Type B pancreatic cell (in vitro differentiated cells): ENCODE results near the gene ZC3H14. TPM values are rescaled to one million over a fixed set of nuclear protein-coding genes. Genes with fewer than 3 reads are reported as not detected.
"Not testable (repeated sequence)": the region's sequence is repeated elsewhere in the genome, so short reads cannot be mapped to it uniquely, and the experiment has no call there.

ENCODE experiments used
- DNase-seq: peaks from one replicate; pipeline ENCODE4 v3.0.0; 2021; ENCODE audit warnings: mixed read lengths; ENCODE audit not compliant: unreplicated experiment; ENCODE audit errors: extremely low spot score
- H3K27ac Mint-ChIP-seq: 2 replicates; pipeline ENCODE4 v1.8.0; 2021; ENCODE audit warnings: mild to moderate bottlenecking, mixed read lengths
- H3K27me3 Mint-ChIP-seq: 2 replicates; pipeline ENCODE4 v1.8.0; 2021; ENCODE audit warnings: mixed read lengths
- H3K36me3 Mint-ChIP-seq: 2 replicates; pipeline ENCODE4 v1.8.0; 2021; ENCODE audit warnings: mixed read lengths
- H3K4me1 Mint-ChIP-seq: one replicate; pipeline ENCODE4 v1.8.0; 2021; ENCODE audit warnings: mixed read lengths; ENCODE audit not compliant: unreplicated experiment
- H3K4me3 Mint-ChIP-seq: 2 replicates; pipeline ENCODE4 v1.8.0; 2021; ENCODE audit warnings: mild to moderate bottlenecking, mixed read lengths
- H3K9me3 Mint-ChIP-seq: 2 replicates; pipeline ENCODE4 v1.8.0; 2021; ENCODE audit warnings: mixed read lengths
- CTCF ChIP-seq: fragments of 200-600 bp; sonication (generic); conservative IDR thresholded peaks from 2 replicates; pipeline ENCODE4 v1.5.0; 2021; ENCODE audit warnings: antibody characterized with exemption, mild to moderate bottlenecking
- total RNA-seq: library from RNA; stranded (reverse); gene quantifications from 2 replicates; pipeline ENCODE4 v1.2.1, GENCODE V29; 2021; ENCODE audit warnings: low replicate concordance

Gene ZC3H14
- total RNA-seq, 1 donor from 2014 or later, result 90.0 TPM

GRCh38 chr14:88519907-88520306 is 42.9 kb upstream of the ZC3H14 start:
- no peak overlapping the region for H3K27ac Mint-ChIP-seq
- no peak overlapping the region for H3K4me3 Mint-ChIP-seq
- no peak for DNase-seq
- H3K36me3 Mint-ChIP-seq, result peaks cover 13% of the 10 kb centered on the region
- H3K9me3 Mint-ChIP-seq, result no peaks in the 10 kb centered on the region
- H3K27me3 Mint-ChIP-seq, result no peaks in the 10 kb centered on the region
- peaks cover 23% of the 10 kb centered on the region for H3K4me1 Mint-ChIP-seq
- no peak for TF ChIP-seq CTCF

- Mint-ChIP-seq H3K9me3 (no peaks in the 10 kb centered on the region), H3K27ac (no peak overlapping the region), H3K36me3 (peaks cover 11% of the 10 kb centered on the region), H3K4me3 (no peak overlapping the region), H3K27me3 (no peaks in the 10 kb centered on the region), H3K4me1 (peaks cover 9% of the 10 kb centered on the region)
- no peak for DNase-seq
- TF ChIP-seq CTCF, result no peak
Measured at GRCh38 chr14:88521818-88522217, 41.0 kb upstream of the ZC3H14 start.

GRCh38 chr14:88522393-88522792 is 40.4 kb upstream of the ZC3H14 start:
- no peak overlapping the region for H3K4me3 Mint-ChIP-seq
- no peaks in the 10 kb centered on the region for H3K27me3 Mint-ChIP-seq
- H3K4me1 Mint-ChIP-seq, result peaks cover 3% of the 10 kb centered on the region
- no peak overlapping the region for H3K27ac Mint-ChIP-seq
- no peak for TF ChIP-seq CTCF
- H3K9me3 Mint-ChIP-seq, result no peaks in the 10 kb centered on the region
- no peak for DNase-seq
- peaks cover 11% of the 10 kb centered on the region for H3K36me3 Mint-ChIP-seq

- H3K4me1 Mint-ChIP-seq, H3K4me3 Mint-ChIP-seq, DNase-seq, H3K27me3 Mint-ChIP-seq, H3K27ac Mint-ChIP-seq, H3K9me3 Mint-ChIP-seq: not testable (repeated sequence)
- peaks cover 33% of the 10 kb centered on the region for H3K36me3 Mint-ChIP-seq
Measured at GRCh38 chr14:88529889-88530288, 32.9 kb upstream of the ZC3H14 start.

- no peak for TF ChIP-seq CTCF
- Mint-ChIP-seq H3K4me1 (no peaks in the 10 kb centered on the region), H3K27ac (no peak overlapping the region), H3K4me3 (no peak overlapping the region), H3K36me3 (peaks cover 26% of the 10 kb centered on the region), H3K9me3 (peaks cover 5% of the 10 kb centered on the region), H3K27me3 (no peaks in the 10 kb centered on the region)
- no peak for DNase-seq
Measured at GRCh38 chr14:88533064-88533602, 29.7 kb upstream of the ZC3H14 start.

- Mint-ChIP-seq H3K4me1 (no peaks in the 10 kb centered on the region), H3K36me3 (peaks cover 14% of the 10 kb centered on the region), H3K27me3 (no peaks in the 10 kb centered on the region), H3K4me3 (no peak overlapping the region), H3K9me3 (no peaks in the 10 kb centered on the region), H3K27ac (no peak overlapping the region)
- no peak for DNase-seq
- peak; percentile 48 for TF ChIP-seq CTCF
Measured at GRCh38 chr14:88535149-88535548, 27.7 kb upstream of the ZC3H14 start.
